NCI-H774 (cell line): ENCODE data around the gene METRN.

Experiments used
- DNase-seq: peaks from one replicate; lab custom pipeline; 2025; lab: John Stamatoyannopoulos, UW

Gene METRN

GRCh38 chr16:760065-760464 lies 45.1 kb downstream of the METRN start:
- no peak for DNase-seq

- no peak for DNase-seq
Measured at GRCh38 chr16:760545-761343, 45.8 kb downstream of the METRN start, which contains the start of gene MSLN. TSS of gene MSLN (plus strand) at chr16:760734. CDS start at chr16:762681, 1,947 bp downstream.

- no peak for DNase-seq
Measured at GRCh38 chr16:761625-762513, 47.0 kb downstream of the METRN start.

- DNase-seq, result no peak
Measured at GRCh38 chr16:762595-763268, 47.8 kb downstream of the METRN start.

DNA sequence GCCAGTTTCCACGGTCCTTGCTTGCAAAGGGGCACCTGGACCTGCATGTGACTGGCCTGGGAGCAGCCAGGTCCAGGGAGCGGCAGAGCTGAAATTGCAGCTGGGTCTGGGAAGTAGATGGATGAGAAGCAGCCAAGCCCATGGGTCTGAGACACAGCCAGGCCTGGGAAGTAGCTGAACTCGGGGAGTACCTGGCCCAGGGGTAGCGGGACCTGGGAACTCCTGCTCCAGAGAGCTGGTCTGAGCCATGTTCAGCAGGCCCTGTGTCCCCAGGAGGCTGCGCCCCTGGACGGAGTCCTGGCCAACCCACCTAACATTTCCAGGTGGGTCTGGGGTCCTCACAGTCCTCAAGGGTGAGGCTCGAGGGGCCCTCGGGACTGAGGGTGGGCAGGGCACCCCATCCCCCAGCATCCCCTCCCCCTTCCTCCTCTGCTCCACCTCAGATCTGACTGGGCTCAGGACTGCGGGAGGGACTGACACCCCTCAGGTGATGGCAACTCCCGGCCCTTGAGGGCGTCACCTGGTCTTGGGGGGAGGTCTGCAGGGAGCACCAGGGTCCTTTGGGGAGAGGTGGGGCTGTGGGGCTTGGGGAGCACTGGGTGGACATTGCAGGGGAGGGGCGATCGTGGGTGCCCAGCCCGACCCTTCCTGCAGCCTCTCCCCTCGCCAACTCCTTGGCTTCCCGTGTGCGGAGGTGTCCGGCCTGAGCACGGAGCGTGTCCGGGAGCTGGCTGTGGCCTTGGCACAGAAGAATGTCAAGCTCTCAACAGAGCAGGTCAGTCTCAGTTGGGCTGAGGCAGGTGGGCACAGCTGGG lies 48.7 kb downstream of the METRN start:
- no peak for DNase-seq

GRCh38 chr16:764184-764750 lies 49.3 kb downstream of the METRN start:
- DNase-seq, result no peak

DNA sequence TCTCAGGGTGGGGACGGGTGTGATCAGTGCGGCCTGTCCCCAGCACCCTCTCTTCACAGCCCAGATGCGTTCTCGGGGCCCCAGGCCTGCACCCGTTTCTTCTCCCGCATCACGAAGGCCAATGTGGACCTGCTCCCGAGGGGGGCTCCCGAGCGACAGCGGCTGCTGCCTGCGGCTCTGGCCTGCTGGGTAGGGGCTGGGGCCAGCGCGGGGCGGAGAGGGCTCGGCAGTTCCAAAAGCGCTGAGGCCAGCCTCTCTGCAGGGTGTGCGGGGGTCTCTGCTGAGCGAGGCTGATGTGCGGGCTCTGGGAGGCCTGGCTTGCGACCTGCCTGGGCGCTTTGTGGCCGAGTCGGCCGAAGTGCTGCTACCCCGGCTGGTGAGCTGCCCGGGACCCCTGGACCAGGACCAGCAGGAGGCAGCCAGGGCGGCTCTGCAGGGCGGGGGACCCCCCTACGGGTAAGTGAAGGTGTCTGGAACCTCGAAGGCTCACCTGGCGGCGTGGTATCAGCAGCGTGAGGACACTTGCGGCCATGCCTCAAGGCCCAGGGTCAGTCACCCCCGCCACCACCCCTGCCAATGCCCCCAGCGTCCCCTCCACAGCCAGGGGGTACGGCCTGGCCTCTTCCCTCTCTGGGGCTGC lies 50.0 kb downstream of the METRN start:
- no peak for DNase-seq

DNA sequence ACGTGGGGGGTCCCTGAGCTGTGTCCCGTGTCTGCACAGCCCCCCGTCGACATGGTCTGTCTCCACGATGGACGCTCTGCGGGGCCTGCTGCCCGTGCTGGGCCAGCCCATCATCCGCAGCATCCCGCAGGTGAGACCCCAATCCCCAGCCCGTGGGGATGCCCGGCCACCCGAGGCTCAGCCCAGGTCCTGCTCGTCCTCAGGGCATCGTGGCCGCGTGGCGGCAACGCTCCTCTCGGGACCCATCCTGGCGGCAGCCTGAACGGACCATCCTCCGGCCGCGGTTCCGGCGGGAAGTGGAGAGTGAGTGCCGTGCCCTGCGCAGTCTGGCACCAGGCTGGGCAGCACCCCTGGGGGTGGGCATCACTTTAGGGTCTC lies 50.6 kb downstream of the METRN start:
- DNase-seq, result no peak

- no peak for DNase-seq
Measured at GRCh38 chr16:766008-766819, 51.3 kb downstream of the METRN start.

DNA sequence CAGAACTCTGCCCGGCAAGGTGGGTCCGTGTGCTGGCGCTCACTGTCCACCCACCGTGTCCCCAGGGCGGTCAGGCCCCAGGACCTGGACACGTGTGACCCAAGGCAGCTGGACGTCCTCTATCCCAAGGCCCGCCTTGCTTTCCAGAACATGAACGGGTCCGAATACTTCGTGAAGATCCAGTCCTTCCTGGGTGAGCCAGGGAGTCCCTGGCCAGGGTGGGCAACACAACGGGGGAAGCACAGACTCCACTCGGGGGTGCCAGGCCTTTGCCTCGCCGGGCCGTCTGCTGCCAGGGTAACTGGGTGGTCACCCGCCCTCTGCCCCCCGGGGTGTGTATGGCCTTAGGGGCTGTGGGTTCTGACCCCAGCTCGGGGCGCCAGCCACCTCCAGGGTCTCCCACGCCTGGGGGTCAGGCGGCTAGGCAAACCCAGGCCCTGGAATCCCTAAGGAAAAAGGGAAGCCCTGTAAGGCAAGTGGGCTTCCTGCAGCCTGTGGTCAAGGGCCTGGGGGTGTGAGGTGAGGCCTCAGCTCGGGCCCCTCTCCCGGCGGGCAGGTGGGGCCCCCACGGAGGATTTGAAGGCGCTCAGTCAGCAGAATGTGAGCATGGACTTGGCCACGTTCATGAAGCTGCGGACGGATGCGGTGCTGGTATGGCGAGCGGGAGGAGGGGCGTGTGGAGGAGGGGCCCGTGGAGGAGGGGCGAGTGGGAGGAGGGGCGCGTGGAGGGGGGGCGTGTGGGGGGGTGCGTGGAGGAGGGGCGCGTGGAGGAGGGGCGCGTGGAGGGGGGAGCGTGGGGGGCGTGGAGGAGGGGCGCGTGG lies 52.1 kb downstream of the METRN start:
- DNase-seq, result no peak

DNA sequence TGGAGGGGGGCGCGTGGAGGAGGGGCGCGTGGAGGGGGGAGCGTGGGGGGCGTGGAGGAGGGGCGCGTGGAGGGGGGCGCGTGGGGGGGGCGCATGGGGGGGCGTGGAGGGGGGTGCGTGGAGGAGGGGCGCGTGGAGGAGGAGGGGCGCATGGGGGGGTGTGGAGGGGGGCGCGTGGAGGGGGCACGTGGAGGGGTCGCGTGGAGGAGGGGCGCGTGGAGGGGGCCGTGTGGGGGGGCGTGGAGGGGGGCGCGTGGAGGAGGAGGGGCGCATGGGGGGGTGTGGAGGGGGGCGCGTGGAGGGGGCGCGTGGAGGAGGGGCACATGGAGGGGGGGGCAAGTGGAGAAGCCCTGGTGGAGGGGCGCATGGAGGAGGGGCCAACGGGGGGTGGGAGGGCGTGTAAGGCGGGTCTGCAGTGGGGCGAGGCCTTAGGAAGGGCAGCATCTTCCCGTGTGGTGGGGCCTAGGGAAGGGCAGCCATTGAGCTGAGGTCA lies 52.9 kb downstream of the METRN start:
- DNase-seq, result no peak

DNA sequence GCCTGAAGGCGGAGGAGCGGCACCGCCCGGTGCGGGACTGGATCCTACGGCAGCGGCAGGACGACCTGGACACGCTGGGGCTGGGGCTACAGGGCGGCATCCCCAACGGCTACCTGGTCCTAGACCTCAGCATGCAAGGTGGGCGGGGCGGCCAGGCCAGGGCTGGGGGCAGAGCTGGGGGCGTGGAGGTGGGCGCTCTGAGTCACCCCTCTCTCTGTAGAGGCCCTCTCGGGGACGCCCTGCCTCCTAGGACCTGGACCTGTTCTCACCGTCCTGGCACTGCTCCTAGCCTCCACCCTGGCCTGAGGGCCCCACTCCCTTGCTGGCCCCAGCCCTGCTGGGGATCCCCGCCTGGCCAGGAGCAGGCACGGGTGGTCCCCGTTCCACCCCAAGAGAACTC lies 53.5 kb downstream of the METRN start:
- DNase-seq, result no peak
